K562 (cell line): ENCODE measurements around the gene UBE2QL1. TPM values are rescaled to one million over a fixed set of nuclear protein-coding genes. Genes with fewer than 3 reads are reported as not detected.

Source experiments
- ATAC-seq: fragments of 200-7000 bp; cut with Tn5 transposase; 3 replicates; pipeline ENCODE4 v1.9.1; 2020; ENCODE audit warnings: moderate library complexity
- BruUV-seq: library from RNA; stranded (reverse); fragments of 400-500 nt; replicated peaks from 2 replicates; lab custom pipeline; 2021; lab: Mats Ljungman, UMichigan
- CTCF ChIA-PET: fragments of 300-600 bp; formaldehyde crosslinking; extraction: SDS; loops from one replicate; lab custom pipeline; 2021; ENCODE audit warnings: low intra/inter-chr PET ratio; lab: Yijun Ruan, JAX
- POLR2A ChIA-PET: fragments of 300-600, 350-650 bp; sonication (Branson Sonifier 250); formaldehyde crosslinking; extraction: SDS; loops from one replicate; lab custom pipeline; 2021; ENCODE audit warnings: antibody characterized with exemption, inconsistent platforms; lab: Yijun Ruan, JAX
- DNase-seq, 4 experiments: peaks; one replicate each; pipeline versions ENCODE4 v3.0.0 to v3.0.0-alpha.2; 2011 to 2018; ENCODE audit warnings: low spot score in 3 of 4, mixed read lengths in 3 of 4; ENCODE audit errors: extremely low read depth in 1 of 4
- FAIRE-seq: peaks from 2 replicates; lab custom pipeline; 2011; peaks lifted over from hg19 to GRCh38; lab: Jason Lieb, UNC
- H2AFZ ChIP-seq: 2 replicates; pipeline ENCODE4 v1.6.0; 2011; ENCODE audit warnings: low read depth, low read length, control low read depth, inconsistent platforms
- H3K27ac ChIP-seq: fragments of 200-600 bp; 3 replicates; pipeline ENCODE4 v1.8.0; 2011; ENCODE audit warnings: low read depth, mild to moderate bottlenecking, control low read depth, inconsistent platforms, low read length, moderate library complexity, mixed read lengths; ENCODE audit errors: extremely low read depth
- H3K27me3 ChIP-seq, 2 experiments: fragments of 300-600 bp in 1 of 2; 2 replicates in 1 of 2; 3 replicates in 1 of 2; pipeline versions ENCODE4 v1.6.0 to v1.8.0; 2011; ENCODE audit warnings: inconsistent platforms in 2 of 2, low read length in 2 of 2, mild to moderate bottlenecking in 1 of 2, mixed read lengths in 1 of 2, moderate library complexity in 1 of 2; ENCODE audit not compliant: control insufficient read depth in 2 of 2, insufficient read depth in 2 of 2
- H3K36me3 ChIP-seq: fragments of 300-600 bp; 3 replicates; pipeline ENCODE4 v1.8.0; 2011; ENCODE audit warnings: mild to moderate bottlenecking, low read length, inconsistent platforms; ENCODE audit not compliant: control insufficient read depth, insufficient read depth
- H3K4me1 ChIP-seq, 2 experiments: fragments of 200-600 bp in 1 of 2; replicated peaks in 1 of 2; 2 replicates in 1 of 2; 3 replicates in 1 of 2; pipeline versions ENCODE4 v1.5.1 to v1.8.0; 2011; ENCODE audit warnings: inconsistent platforms in 2 of 2, low read length in 2 of 2, mild to moderate bottlenecking in 1 of 2, mixed read lengths in 1 of 2, moderate library complexity in 1 of 2; ENCODE audit not compliant: control insufficient read depth in 2 of 2, insufficient read depth in 2 of 2
- H3K4me2 ChIP-seq: 2 replicates; pipeline ENCODE4 v1.6.1; 2011; ENCODE audit warnings: low read length, control low read depth, inconsistent platforms, mixed read lengths; ENCODE audit not compliant: insufficient read depth
- H3K4me3 ChIP-seq: fragments of 200-600 bp; sonication (generic), shearing (Covaris generic); 2 replicates; pipeline ENCODE4 v1.5.1; 2016; ENCODE audit warnings: control low read depth, inconsistent platforms
- H3K79me2 ChIP-seq: fragments of 200-600 bp; 3 replicates; pipeline ENCODE4 v1.8.0; 2011; ENCODE audit warnings: low read length, inconsistent platforms; ENCODE audit not compliant: control insufficient read depth, insufficient read depth
- H3K9ac ChIP-seq, 2 experiments: 2 replicates each; pipeline versions ENCODE4 v1.6.0 to v1.6.1; 2011; ENCODE audit warnings: low read depth in 2 of 2, low read length in 2 of 2, control low read depth in 1 of 2, inconsistent platforms in 1 of 2, mild to moderate bottlenecking in 1 of 2, mixed read lengths in 1 of 2; ENCODE audit not compliant: insufficient read depth in 1 of 2
- H3K9me1 ChIP-seq: one replicate; pipeline ENCODE4 v1.6.0; 2011; ENCODE audit warnings: inconsistent platforms, mild to moderate bottlenecking, low read length, moderate library complexity; ENCODE audit not compliant: control insufficient read depth, insufficient read depth
- H3K9me3 ChIP-seq: replicated peaks from 2 replicates; pipeline ENCODE4 v1.5.1; 2011; ENCODE audit warnings: low read depth, low read length, inconsistent platforms; ENCODE audit not compliant: control insufficient read depth, insufficient read depth
- H4K20me1 ChIP-seq: replicated peaks from 2 replicates; pipeline ENCODE4 v1.6.1; 2011; ENCODE audit warnings: low read length, inconsistent platforms, mixed read lengths; ENCODE audit not compliant: control insufficient read depth, insufficient read depth
- CREB5 ChIP-seq: fragments of 250-450 bp; sonication (Bioruptor Pico); IDR thresholded peaks from 2 replicates; pipeline ENCODE4 v1.5.0; 2020; ENCODE audit warnings: mild to moderate bottlenecking
- FOXK1 ChIP-seq: sonication (generic); formaldehyde crosslinking; IDR thresholded peaks from 2 replicates; pipeline ENCODE4 v1.8.0; 2022; ENCODE audit warnings: missing genetic modification reagents, mild to moderate bottlenecking, borderline replicate concordance
- GTF3C2 ChIP-seq: IDR thresholded peaks from 3 replicates; pipeline ENCODE4 v1.6.1; 2011; ENCODE audit warnings: borderline replicate concordance, mild to moderate bottlenecking, moderate library complexity; ENCODE audit not compliant: insufficient read length; ENCODE audit errors: extremely low read depth
- HMG20A ChIP-seq: fragments of 450-650 bp; formaldehyde crosslinking; conservative IDR thresholded peaks from 2 replicates; pipeline ENCODE4 v1.4.0; 2020; ENCODE audit warnings: mild to moderate bottlenecking, mixed read lengths
- NFXL1 ChIP-seq: fragments of 450-650 bp; formaldehyde crosslinking; IDR thresholded peaks from 2 replicates; pipeline ENCODE4 v1.4.0; 2021; ENCODE audit warnings: mild to moderate bottlenecking
- SMARCA5 ChIP-seq: fragments of 450-650 bp; IDR thresholded peaks from 2 replicates; pipeline ENCODE4 v1.6.1; 2016
- SNAPC5 ChIP-seq: fragments of 250-450 bp; sonication (Bioruptor Pico); IDR thresholded peaks from 2 replicates; pipeline ENCODE4 v1.8.0; 2021; ENCODE audit warnings: moderate library complexity, mild to moderate bottlenecking, inconsistent platforms
- TAF9B ChIP-seq: fragments of 450-650 bp; IDR thresholded peaks from 2 replicates; pipeline ENCODE4 v1.6.1; 2018; ENCODE audit warnings: mild to moderate bottlenecking; ENCODE audit not compliant: partially characterized antibody
- ZNF282 ChIP-seq: sonication (generic); formaldehyde crosslinking; IDR thresholded peaks from 2 replicates; pipeline ENCODE4 v1.8.1; 2023; ENCODE audit warnings: missing genetic modification reagents
- WGBS: fragments of 100-300 bp; shearing (Covaris generic); methylation state at CpG from one replicate; pipeline ENCODE4 v1.1.6; 2016; ENCODE audit warnings: low coverage, mixed read lengths; ENCODE audit not compliant: insufficient coverage; ENCODE audit errors: missing lambda C conversion rate; 5-methylcytosine and 5-hydroxymethylcytosine counted together
- in situ Hi-C: fragments of 300-500 bp; cut with MboI; formaldehyde crosslinking; loops from 4 replicates; pipeline ENCODE4 v1.15.0; 2018; ENCODE audit warnings: inconsistent platforms, mixed read lengths
- intact Hi-C: fragments of 100-400 bp; cut with micrococcal nuclease; formaldehyde crosslinking; loops from 2 replicates; pipeline ENCODE4 v1.14.2; 2022
- polyA plus RNA-seq, 8 experiments: library from polyadenylated mRNA; depleted of rRNA in 4 of 8; stranded (reverse) in 5 of 8; unstranded in 3 of 8; fragments of >200 nt; fragmentation: Nextera tagmentation in 2 of 8; fragmentation: Illumina TruSeq in 1 of 8; extraction: Ambion mirVana in 2 of 8; extraction: Trizol in 1 of 8; gene quantifications; 2 replicates each; pipeline versions ENCODE4 v1.2.1 to v1.2.3, GENCODE V29; 2011 to 2014; ENCODE audit warnings: inconsistent platforms in 1 of 8, missing spikeins in 1 of 8
- total RNA-seq, 7 experiments: library from RNA; depleted of rRNA in 6 of 7; stranded (reverse); fragments of >200 nt in 6 of 7; fragmentation: Illumina TruSeq in 2 of 7; extraction: Trizol in 2 of 7; gene quantifications; 2 replicates each; pipeline versions ENCODE4 v1.2.1 to v1.2.3, GENCODE V29; 2011 to 2021; ENCODE audit warnings: low replicate concordance in 1 of 7

The UBE2QL1 gene
- total and polyA plus RNA-seq, 9 of the 15 experiments (the other 6 are each of a cell fraction or from before 2014, with no cell fraction given) = not detected

DNA sequence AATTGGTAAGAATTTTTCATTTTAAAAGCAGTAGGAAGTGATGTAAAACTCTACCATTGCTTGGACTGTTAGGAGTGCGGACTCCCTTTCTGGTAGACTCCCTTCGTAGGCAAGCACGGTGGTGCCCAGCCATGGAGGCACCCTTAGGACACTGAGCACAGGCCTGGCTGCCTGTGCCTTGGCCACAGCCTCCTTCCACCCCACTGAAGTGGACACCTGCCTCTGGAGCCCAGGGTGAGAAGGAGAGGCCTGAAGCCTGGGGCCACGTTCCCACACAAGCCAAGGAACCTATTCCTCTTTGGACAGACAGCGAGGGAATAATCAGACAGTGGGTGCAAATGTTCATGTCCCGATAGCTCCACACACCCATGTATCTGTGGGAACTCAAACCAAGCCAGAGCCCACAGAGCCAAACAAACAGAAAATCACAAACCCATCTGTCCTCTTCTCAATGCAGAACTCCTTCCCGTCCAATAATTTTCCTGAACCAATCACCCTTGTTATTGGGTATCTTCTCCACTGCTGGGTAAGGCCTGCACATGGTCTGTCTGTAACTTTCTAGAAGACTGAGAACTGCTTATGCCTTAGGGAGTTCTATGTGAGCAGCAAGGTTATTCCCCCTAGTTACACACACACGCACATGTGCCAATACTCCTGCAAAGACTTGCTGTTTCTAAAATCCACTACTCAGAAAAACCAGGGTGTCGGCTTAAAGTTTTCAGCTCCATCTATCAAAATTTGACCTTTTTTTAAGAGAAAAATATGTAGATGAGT is 45.2 kb downstream of the UBE2QL1 start (continued):
- no peak for TF ChIP-seq GTF3C2
- no peak for TF ChIP-seq ZNF282 (CRISPR knock-in tag)
- no peak for TF ChIP-seq FOXK1 (CRISPR knock-in tag)
- TF ChIP-seq HMG20A (CRISPR knock-in tag) = no peak

GRCh38 chr5:6494939-6495338 is 46.3 kb downstream of the UBE2QL1 start:
- Histone ChIP-seq H3K4me3 (no peak overlapping the region), H3K9me1 (no peaks in the 10 kb centered on the region), H4K20me1 (no peaks in the 10 kb centered on the region), H3K9me3 (no peaks in the 10 kb centered on the region), H3K36me3 (no peaks in the 10 kb centered on the region), H3K79me2 (no peaks in the 10 kb centered on the region), H3K4me1 (no peaks in the 10 kb centered on the region)
- in situ Hi-C loops = no loop called here
- no peak for ATAC-seq
- no peak for DNase-seq
- intact Hi-C loops = no loop called here
- TF ChIP-seq CREB5 (CRISPR knock-in tag) (no peak), TAF9B (no peak), SNAPC5 (CRISPR knock-in tag) (no peak), NFXL1 (CRISPR knock-in tag) (no peak), SMARCA5 (no peak)
- TF ChIP-seq, all 486 proteins: peak for 0
- no peak overlapping the region for H2AFZ ChIP-seq
- POLR2A ChIA-PET = no interaction called here
- H3K27ac ChIP-seq = no peak overlapping the region
- H3K27me3 ChIP-seq = peaks cover 37 to 55% of the 10 kb centered on the region in 2 experiments
- 0% methylated on average over 5 of the region's 5 CpGs for WGBS
- BruUV-seq = no TSS peak
- CTCF ChIA-PET = no interaction called here
- H3K4me2 ChIP-seq = no peak overlapping the region
- H3K9ac ChIP-seq = no peak overlapping the region
- FAIRE-seq = no peak
